ENCODE measurements around the gene DENND1A. TPM values are rescaled to one million over a fixed set of nuclear protein-coding genes. Genes with fewer than 3 reads are reported as not detected.

The DENND1A gene
- total RNA-seq, 1 experiment from 2014 or later = 50.1 TPM

DNA sequence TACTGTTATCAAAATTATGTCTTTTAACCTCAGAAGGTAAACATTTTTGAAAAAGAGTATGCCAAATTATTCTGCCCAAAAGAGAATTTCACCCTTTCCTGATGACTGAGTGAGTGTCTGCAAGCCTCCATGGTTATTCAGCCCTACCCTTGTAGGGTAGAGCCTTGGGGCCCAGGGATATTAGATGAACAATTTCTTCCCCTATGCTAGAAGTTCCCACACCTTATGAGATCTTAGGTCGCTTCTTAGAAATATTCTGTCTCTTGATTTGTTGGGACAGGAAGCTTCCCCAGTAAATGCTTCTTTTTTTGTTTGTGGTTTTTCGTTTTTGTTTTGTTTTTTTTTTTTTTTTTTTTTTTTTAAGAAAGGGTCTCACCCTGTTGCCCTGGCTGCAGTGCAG, 570.8 kb downstream of the DENND1A start:
- no peak overlapping the region for H3K9ac ChIP-seq (ENCODE audit: low read length)
- H3K36me3 ChIP-seq (ENCODE audit: insufficient read depth, low read length) = no peaks in the 10 kb centered on the region
- H3K27me3 ChIP-seq (ENCODE audit: low read length) = no peaks in the 10 kb centered on the region
- H3K27ac ChIP-seq (ENCODE audit: low read length) = no peak overlapping the region
- DNase-seq = no peak
- no peaks in the 10 kb centered on the region for H3K79me2 ChIP-seq (ENCODE audit: low read length)
- H3K4me1 ChIP-seq (ENCODE audit: low read length) = peaks cover 13% of the 10 kb centered on the region
- H4K20me1 ChIP-seq (ENCODE audit: insufficient read depth, low read depth, low read length) = no peaks in the 10 kb centered on the region
- no peaks in the 10 kb centered on the region for H3K9me2 ChIP-seq (replicated peaks; ENCODE audit: insufficient read depth, low read length)
- no peaks in the 10 kb centered on the region for H3K9me3 ChIP-seq (ENCODE audit: low read length)
- H3K4me2 ChIP-seq (ENCODE audit: low read depth, low read length, poor library complexity, severe bottlenecking) = no peak overlapping the region
- no peak overlapping the region for H2AFZ ChIP-seq (ENCODE audit: low read length)
- H3K4me3 ChIP-seq (ENCODE audit: low read length) = no peak overlapping the region

- Histone ChIP-seq H3K27ac (ENCODE audit: low read length) (no peak overlapping the region), H3K9ac (ENCODE audit: low read length) (no peak overlapping the region), H3K79me2 (ENCODE audit: low read length) (no peaks in the 10 kb centered on the region), H3K9me3 (ENCODE audit: low read length) (no peaks in the 10 kb centered on the region), H3K27me3 (ENCODE audit: low read length) (no peaks in the 10 kb centered on the region), H3K36me3 (ENCODE audit: insufficient read depth, low read length) (no peaks in the 10 kb centered on the region), H3K9me2 (replicated peaks; ENCODE audit: insufficient read depth, low read length) (no peaks in the 10 kb centered on the region), H2AFZ (ENCODE audit: low read length) (no peak overlapping the region), H3K4me3 (ENCODE audit: low read length) (no peak overlapping the region), H3K4me2 (ENCODE audit: low read depth, low read length, poor library complexity, severe bottlenecking) (no peak overlapping the region), H4K20me1 (ENCODE audit: insufficient read depth, low read depth, low read length) (no peaks in the 10 kb centered on the region), H3K4me1 (ENCODE audit: low read length) (peaks cover 16% of the 10 kb centered on the region)
- no peak for DNase-seq
Observed at GRCh38 chr9:123358181-123358905, 571.6 kb downstream of the DENND1A start.

DNA sequence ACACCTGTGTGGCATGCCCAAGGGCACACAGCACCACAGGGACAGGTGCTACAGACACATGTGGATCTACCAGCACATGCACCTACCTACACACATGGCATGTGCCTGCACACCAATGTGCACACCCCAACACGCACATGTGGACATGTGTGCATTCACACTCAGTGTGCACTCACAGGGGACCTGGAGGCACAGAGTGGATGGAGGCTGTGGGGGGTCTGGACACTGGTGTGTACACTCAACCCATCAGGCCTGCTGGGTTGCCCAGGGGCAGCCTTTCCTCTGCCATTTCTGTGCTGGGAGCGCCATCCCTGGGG, 572.2 kb downstream of the DENND1A start:
- Histone ChIP-seq H3K9me3 (ENCODE audit: low read length) (no peaks in the 10 kb centered on the region), H3K4me3 (ENCODE audit: low read length) (no peak overlapping the region), H3K9me2 (replicated peaks; ENCODE audit: insufficient read depth, low read length) (no peaks in the 10 kb centered on the region), H3K4me2 (ENCODE audit: low read depth, low read length, poor library complexity, severe bottlenecking) (no peak overlapping the region), H3K4me1 (ENCODE audit: low read length) (peaks cover 16% of the 10 kb centered on the region), H2AFZ (ENCODE audit: low read length) (no peak overlapping the region), H3K79me2 (ENCODE audit: low read length) (no peaks in the 10 kb centered on the region), H3K27ac (ENCODE audit: low read length) (no peak overlapping the region), H3K27me3 (ENCODE audit: low read length) (no peaks in the 10 kb centered on the region), H3K9ac (ENCODE audit: low read length) (no peak overlapping the region), H3K36me3 (ENCODE audit: insufficient read depth, low read length) (no peaks in the 10 kb centered on the region), H4K20me1 (ENCODE audit: insufficient read depth, low read depth, low read length) (no peaks in the 10 kb centered on the region)
- DNase-seq = no peak

DNA sequence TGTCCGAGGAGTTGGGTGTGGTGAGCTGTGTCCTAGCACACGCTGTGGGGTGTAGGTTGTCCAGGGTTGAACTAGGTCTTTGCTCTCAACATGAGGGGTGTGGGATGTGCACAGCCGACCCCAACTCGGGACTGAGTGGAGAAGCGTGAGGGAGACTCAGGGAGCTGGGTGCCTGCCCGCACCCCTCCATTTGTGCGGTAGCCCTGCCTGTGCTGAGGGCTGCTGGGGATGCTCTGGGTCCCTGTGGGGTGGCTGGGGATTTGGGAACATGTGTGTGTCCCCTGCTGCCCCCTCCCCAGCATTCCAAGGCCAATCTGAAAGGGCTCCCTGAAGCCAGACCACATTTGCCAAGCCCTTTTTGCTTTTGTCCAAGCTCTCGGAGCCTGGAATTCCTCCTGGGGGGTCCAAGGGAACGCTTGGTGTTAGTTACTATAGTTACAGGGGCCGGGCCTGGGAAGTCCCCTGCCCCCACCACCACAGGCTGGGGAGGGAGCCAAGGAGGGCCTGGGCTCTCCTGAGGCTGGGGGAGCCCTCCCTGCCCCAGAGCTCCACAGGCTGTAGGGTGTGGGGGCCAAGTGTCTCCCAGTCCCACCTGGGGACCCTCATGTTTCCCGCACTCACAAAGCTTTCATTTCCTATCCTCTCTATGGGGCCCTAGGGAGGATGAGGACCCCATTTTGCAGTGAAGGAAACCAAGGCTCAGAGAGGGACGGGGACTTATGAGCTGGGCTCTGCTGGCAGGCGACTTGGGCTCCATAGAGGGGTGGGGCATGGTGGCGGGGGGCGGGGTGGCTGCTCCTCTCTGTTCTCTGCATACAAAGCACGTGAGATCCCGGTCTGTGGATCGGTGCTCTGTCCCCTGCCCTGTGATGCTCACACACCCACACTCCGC, 572.8 kb downstream of the DENND1A start:
- Histone ChIP-seq H3K9ac (ENCODE audit: low read length) (no peak overlapping the region), H2AFZ (ENCODE audit: low read length) (no peak overlapping the region), H4K20me1 (ENCODE audit: insufficient read depth, low read depth, low read length) (no peaks in the 10 kb centered on the region), H3K36me3 (ENCODE audit: insufficient read depth, low read length) (no peaks in the 10 kb centered on the region), H3K9me2 (replicated peaks; ENCODE audit: insufficient read depth, low read length) (no peaks in the 10 kb centered on the region), H3K27ac (ENCODE audit: low read length) (no peak overlapping the region), H3K4me1 (ENCODE audit: low read length) (peaks cover 16% of the 10 kb centered on the region), H3K27me3 (ENCODE audit: low read length) (no peaks in the 10 kb centered on the region), H3K4me3 (ENCODE audit: low read length) (no peak overlapping the region), H3K9me3 (ENCODE audit: low read length) (no peaks in the 10 kb centered on the region), H3K79me2 (ENCODE audit: low read length) (no peaks in the 10 kb centered on the region), H3K4me2 (ENCODE audit: low read depth, low read length, poor library complexity, severe bottlenecking) (no peak overlapping the region)
- no peak for DNase-seq

GRCh38 chr9:123355761-123356431, 574.0 kb downstream of the DENND1A start, which contains the start of gene CRB2:
Gene CRB2 (plus strand): TSS chr9:123356197. CDS start chr9:123356261, 64 bp downstream.
- Histone ChIP-seq H3K9me3 (ENCODE audit: low read length) (no peaks in the 10 kb centered on the region), H3K79me2 (ENCODE audit: low read length) (no peaks in the 10 kb centered on the region), H3K27ac (ENCODE audit: low read length) (no peak within 1 kb of the TSS), H3K4me2 (ENCODE audit: low read depth, low read length, poor library complexity, severe bottlenecking) (no peak within 1 kb of the TSS), H2AFZ (ENCODE audit: low read length) (no peak within 1 kb of the TSS), H3K9me2 (replicated peaks; ENCODE audit: insufficient read depth, low read length) (no peaks in the 10 kb centered on the region), H3K9ac (ENCODE audit: low read length) (no peak within 1 kb of the TSS), H3K36me3 (ENCODE audit: insufficient read depth, low read length) (no peaks in the 10 kb centered on the region), H4K20me1 (ENCODE audit: insufficient read depth, low read depth, low read length) (no peaks in the 10 kb centered on the region), H3K4me1 (ENCODE audit: low read length) (peaks cover 26% of the 10 kb centered on the region), H3K4me3 (ENCODE audit: low read length) (no peak within 1 kb of the TSS), H3K27me3 (ENCODE audit: low read length) (no peaks in the 10 kb centered on the region)
- DNase-seq = no peak

DNA sequence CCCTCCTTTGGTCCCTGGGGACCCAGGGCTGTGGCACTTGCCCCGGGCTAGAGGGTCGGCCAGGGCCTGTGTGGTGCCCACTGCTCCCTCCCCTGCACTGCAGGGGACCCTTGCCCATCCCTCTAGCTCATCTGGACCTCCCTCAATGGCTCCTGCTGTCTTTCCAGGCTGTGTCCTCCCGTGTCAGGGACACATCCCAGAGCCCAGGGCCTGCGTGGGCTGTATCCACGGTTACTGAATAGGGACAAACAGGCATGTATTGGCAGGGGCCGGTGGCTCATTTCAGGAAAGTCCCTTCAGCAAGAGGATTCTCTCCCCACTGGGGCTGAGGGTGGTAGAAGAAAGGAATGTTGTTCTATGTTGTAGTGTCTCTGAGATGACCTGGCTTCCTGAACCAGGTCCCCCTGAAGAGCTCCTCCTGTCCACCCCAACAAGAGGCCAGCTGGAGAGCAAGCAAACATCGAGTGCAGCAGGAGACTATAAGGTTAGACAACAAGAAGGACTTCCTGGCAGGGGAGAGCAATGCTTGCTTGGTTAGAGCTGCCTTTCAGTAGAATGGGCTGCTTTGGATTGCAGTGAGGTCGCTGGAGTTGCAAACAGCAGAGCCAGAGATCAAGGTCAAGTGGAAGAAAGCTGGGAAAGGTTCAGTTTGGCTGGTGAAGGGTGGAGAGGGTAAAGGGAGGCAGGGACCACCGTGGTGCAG, 575.0 kb downstream of the DENND1A start:
- Histone ChIP-seq H3K27me3 (ENCODE audit: low read length) (no peaks in the 10 kb centered on the region), H2AFZ (ENCODE audit: low read length) (no peak overlapping the region), H3K9me3 (ENCODE audit: low read length) (no peaks in the 10 kb centered on the region), H3K36me3 (ENCODE audit: insufficient read depth, low read length) (no peaks in the 10 kb centered on the region), H3K4me3 (ENCODE audit: low read length) (no peak overlapping the region), H3K79me2 (ENCODE audit: low read length) (no peaks in the 10 kb centered on the region), H3K27ac (ENCODE audit: low read length) (no peak overlapping the region), H3K4me1 (ENCODE audit: low read length) (peaks cover 18% of the 10 kb centered on the region), H3K9ac (ENCODE audit: low read length) (no peak overlapping the region), H3K9me2 (replicated peaks; ENCODE audit: insufficient read depth, low read length) (no peaks in the 10 kb centered on the region), H3K4me2 (ENCODE audit: low read depth, low read length, poor library complexity, severe bottlenecking) (no peak overlapping the region), H4K20me1 (ENCODE audit: insufficient read depth, low read depth, low read length) (no peaks in the 10 kb centered on the region)
- no peak for DNase-seq

- H3K9ac ChIP-seq (ENCODE audit: low read length) = no peak overlapping the region
- H3K4me1 ChIP-seq (ENCODE audit: low read length) = peaks cover 17% of the 10 kb centered on the region
- no peaks in the 10 kb centered on the region for H3K9me3 ChIP-seq (ENCODE audit: low read length)
- H3K4me2 ChIP-seq (ENCODE audit: low read depth, low read length, poor library complexity, severe bottlenecking) = peak overlapping the region; percentile 41
- H3K27ac ChIP-seq (ENCODE audit: low read length) = no peak overlapping the region
- no peaks in the 10 kb centered on the region for H3K27me3 ChIP-seq (ENCODE audit: low read length)
- no peaks in the 10 kb centered on the region for H3K9me2 ChIP-seq (replicated peaks; ENCODE audit: insufficient read depth, low read length)
- H3K4me3 ChIP-seq (ENCODE audit: low read length) = no peak overlapping the region
- DNase-seq = peak; percentile 87
- no peaks in the 10 kb centered on the region for H4K20me1 ChIP-seq (ENCODE audit: insufficient read depth, low read depth, low read length)
- H3K36me3 ChIP-seq (ENCODE audit: insufficient read depth, low read length) = no peaks in the 10 kb centered on the region
- no peak overlapping the region for H2AFZ ChIP-seq (ENCODE audit: low read length)
- no peaks in the 10 kb centered on the region for H3K79me2 ChIP-seq (ENCODE audit: low read length)
Observed at GRCh38 chr9:123353984-123354591, 575.8 kb downstream of the DENND1A start.

Data from Karpas-422 (cell line).